SJSA1 (cell line): ENCODE data around the gene ZDHHC1. TPM values are rescaled to one million over a fixed set of nuclear protein-coding genes. Genes with fewer than 3 reads are reported as not detected.

ENCODE experiments used
- DNase-seq, 2 experiments: peaks; one replicate each; pipeline ENCODE4 v3.0.0-alpha.2; 2015 to 2020; ENCODE audit warnings: low spot score in 2 of 2, low read depth in 1 of 2
- H3K27ac ChIP-seq: fragments of 250-450 bp; sonication (Bioruptor Pico); 2 replicates; pipeline ENCODE4 v1.5.1; 2020; ENCODE audit warnings: mild to moderate bottlenecking, moderate library complexity
- H3K27me3 ChIP-seq: fragments of 250-450 bp; sonication (Bioruptor Pico); replicated peaks from 2 replicates; pipeline ENCODE4 v1.5.1; 2020; ENCODE audit warnings: mild to moderate bottlenecking, moderate library complexity
- H3K36me3 ChIP-seq: fragments of 250-450 bp; sonication (Bioruptor Pico); 2 replicates; pipeline ENCODE4 v1.5.1; 2020; ENCODE audit warnings: mild to moderate bottlenecking
- H3K4me1 ChIP-seq: fragments of 250-450 bp; sonication (Bioruptor Pico); replicated peaks from 2 replicates; pipeline ENCODE4 v1.6.1; 2021; ENCODE audit warnings: mild to moderate bottlenecking
- H3K4me3 ChIP-seq: fragments of 250-450 bp; sonication (Bioruptor Pico); 2 replicates; pipeline ENCODE4 v1.5.1; 2020; ENCODE audit warnings: mild to moderate bottlenecking
- H3K9me3 ChIP-seq: fragments of 250-450 bp; sonication (Bioruptor Pico); replicated peaks from 2 replicates; pipeline ENCODE4 v1.5.1; 2020; ENCODE audit warnings: mild to moderate bottlenecking
- total RNA-seq: library from RNA; depleted of rRNA; stranded (reverse); fragments of >200 nt; shearing (Covaris generic); gene quantifications from 2 replicates; pipeline ENCODE4 v1.2.3, GENCODE V29; 2014

Gene ZDHHC1
- total RNA-seq, 1 experiment from 2014 or later, result 4.4 TPM

DNA sequence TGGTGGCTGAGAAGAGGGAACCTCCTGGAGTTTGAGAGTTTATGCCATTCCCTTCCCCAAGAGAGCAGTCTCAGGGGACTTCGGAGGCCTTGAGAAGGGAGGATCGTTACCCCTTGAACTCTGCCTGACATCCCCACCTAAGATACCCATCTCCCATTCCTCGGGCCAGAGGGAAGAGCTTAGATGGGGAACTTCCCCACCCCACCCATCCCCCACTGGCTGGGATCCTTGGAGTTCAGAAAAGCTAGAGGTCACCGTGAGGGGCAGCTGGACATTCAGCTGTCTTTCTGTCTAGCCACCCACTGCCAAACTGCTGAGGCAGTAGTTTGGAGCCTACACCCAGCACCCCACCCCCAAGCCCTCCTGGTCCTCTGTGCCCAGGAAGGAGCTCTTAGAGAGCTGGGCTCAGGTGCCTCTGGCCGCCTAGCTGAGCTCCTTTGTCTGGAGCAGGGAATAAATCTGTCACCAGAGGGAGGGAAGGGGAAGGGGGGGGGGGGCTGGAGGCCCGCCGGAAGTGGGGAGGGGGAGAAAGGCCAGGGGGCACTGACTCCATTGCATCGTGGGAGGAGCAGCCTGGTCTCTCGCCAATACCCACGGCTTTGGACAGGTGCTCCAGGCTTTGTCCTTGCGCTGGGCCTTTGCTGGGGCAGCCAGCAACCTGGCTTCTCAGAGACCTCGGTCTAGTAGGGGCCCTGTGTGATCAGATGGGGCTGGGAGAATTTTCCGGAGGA lies 15.7 kb upstream of the ZDHHC1 start:
- Histone ChIP-seq H3K27me3 (peaks cover 31% of the 10 kb centered on the region), H3K4me1 (peaks cover 18% of the 10 kb centered on the region), H3K27ac (no peak overlapping the region), H3K36me3 (peaks cover 4% of the 10 kb centered on the region), H3K9me3 (no peaks in the 10 kb centered on the region; the same call in 1 of the 2 replicates), H3K4me3 (peak overlapping the region; percentile 32)
- no peak for DNase-seq

DNA sequence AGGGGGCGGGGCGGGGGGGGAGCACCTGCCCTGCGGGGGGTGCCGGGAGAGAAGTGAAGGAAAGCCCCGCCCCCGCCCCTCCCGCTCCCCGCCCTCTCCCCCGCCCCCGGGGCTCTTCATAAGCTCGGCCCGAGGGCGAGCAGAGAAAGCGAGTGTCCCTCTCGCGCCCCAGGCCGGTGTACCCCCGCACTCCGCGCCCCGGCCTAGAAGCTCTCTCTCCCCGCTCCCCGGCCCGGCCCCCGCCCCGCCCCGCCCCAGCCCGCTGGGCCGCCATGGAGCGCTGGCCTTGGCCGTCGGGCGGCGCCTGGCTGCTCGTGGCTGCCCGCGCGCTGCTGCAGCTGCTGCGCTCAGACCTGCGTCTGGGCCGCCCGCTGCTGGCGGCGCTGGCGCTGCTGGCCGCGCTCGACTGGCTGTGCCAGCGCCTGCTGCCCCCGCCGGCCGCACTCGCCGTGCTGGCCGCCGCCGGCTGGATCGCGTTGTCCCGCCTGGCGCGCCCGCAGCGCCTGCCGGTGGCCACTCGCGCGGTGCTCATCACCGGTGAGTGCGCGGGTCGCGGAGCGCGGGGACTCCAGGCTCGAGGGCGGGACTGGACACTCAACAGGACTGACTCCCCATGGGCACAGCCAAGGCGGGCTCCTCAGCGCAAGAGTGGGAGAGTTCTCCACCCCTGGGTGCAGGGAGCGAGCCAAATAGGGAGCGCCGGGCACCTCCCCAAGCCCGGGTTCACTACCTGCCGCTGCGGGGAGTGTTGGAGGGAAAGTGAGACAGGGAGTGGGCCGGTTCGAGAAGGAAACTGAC lies 14.9 kb upstream of the ZDHHC1 start, which contains the start of gene HSD11B2:
Gene HSD11B2 (plus strand): TSS at position 145 of the 798 bp plus-strand sequence. CDS start 128 bp downstream, at position 273.
- DNase-seq, result no peak
- no peak within 1 kb of the TSS for H3K27ac ChIP-seq
- no peaks in the 10 kb centered on the region for H3K36me3 ChIP-seq
- H3K4me3 ChIP-seq, result peak within 1 kb of the TSS; percentile 32
- H3K4me1 ChIP-seq, result peaks cover 18% of the 10 kb centered on the region
- peaks cover 31% of the 10 kb centered on the region for H3K27me3 ChIP-seq
- H3K9me3 ChIP-seq, result no peaks in the 10 kb centered on the region; the same call in 1 of the 2 replicates

- Histone ChIP-seq H3K9me3 (no peaks in the 10 kb centered on the region; the same call in 1 of the 2 replicates), H3K36me3 (no peaks in the 10 kb centered on the region), H3K27me3 (peaks cover 31% of the 10 kb centered on the region), H3K4me1 (peaks cover 18% of the 10 kb centered on the region), H3K27ac (no peak overlapping the region), H3K4me3 (0 out of 2 replicates have a peak overlapping the region, but pooled peaks have one; percentile 13)
- no peak for DNase-seq
Measured at GRCh38 chr16:67430504-67430976, 14.3 kb upstream of the ZDHHC1 start.

GRCh38 chr16:67429799-67430503 lies 13.7 kb upstream of the ZDHHC1 start:
- peaks cover 31% of the 10 kb centered on the region for H3K27me3 ChIP-seq
- H3K9me3 ChIP-seq, result no peaks in the 10 kb centered on the region; the same call in 1 of the 2 replicates
- H3K36me3 ChIP-seq, result no peaks in the 10 kb centered on the region
- no peak overlapping the region for H3K4me3 ChIP-seq
- no peak overlapping the region for H3K27ac ChIP-seq
- DNase-seq, result no peak
- peaks cover 23% of the 10 kb centered on the region for H3K4me1 ChIP-seq

GRCh38 chr16:67429053-67429798 lies 12.9 kb upstream of the ZDHHC1 start:
- Histone ChIP-seq H3K27me3 (peaks cover 31% of the 10 kb centered on the region), H3K36me3 (no peaks in the 10 kb centered on the region), H3K9me3 (no peaks in the 10 kb centered on the region; the same call in 1 of the 2 replicates), H3K4me1 (peaks cover 29% of the 10 kb centered on the region), H3K27ac (no peak overlapping the region), H3K4me3 (no peak overlapping the region)
- DNase-seq, result no peak

DNA sequence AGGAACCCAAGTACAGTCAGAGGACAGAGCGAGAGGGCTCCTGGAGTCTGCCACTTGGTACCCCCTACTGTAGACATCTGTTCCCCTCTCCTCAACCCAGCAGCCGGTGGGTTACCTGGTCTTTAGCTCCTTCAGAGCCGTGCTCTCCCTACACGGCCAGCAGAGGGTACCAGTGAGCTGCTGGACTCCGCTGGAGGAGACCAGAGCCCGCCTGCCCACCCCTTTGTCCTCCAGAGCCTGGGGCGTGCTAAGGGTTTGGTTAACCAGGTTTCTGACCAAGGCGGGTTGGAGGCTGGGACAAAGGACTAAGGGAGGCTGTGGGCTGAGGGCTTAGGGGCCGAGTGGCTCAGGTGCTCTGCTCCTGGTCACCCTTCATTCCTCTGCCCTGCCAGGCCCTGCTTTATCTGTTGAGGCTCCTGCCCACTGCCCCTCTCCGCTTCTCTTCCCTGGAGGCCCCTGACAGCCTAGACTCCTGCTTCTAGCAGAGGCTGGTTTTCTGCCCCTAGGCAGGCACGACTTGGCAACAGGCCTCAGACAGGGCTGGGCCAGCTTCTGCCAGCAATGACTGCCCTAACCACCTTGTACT lies 12.0 kb upstream of the ZDHHC1 start:
- Histone ChIP-seq H3K27ac (no peak overlapping the region), H3K27me3 (peaks cover 31% of the 10 kb centered on the region), H3K36me3 (no peaks in the 10 kb centered on the region), H3K4me3 (no peak overlapping the region), H3K9me3 (no peaks in the 10 kb centered on the region; the same call in 1 of the 2 replicates), H3K4me1 (peaks cover 29% of the 10 kb centered on the region)
- peak; percentile 55 to 79 for DNase-seq

DNA sequence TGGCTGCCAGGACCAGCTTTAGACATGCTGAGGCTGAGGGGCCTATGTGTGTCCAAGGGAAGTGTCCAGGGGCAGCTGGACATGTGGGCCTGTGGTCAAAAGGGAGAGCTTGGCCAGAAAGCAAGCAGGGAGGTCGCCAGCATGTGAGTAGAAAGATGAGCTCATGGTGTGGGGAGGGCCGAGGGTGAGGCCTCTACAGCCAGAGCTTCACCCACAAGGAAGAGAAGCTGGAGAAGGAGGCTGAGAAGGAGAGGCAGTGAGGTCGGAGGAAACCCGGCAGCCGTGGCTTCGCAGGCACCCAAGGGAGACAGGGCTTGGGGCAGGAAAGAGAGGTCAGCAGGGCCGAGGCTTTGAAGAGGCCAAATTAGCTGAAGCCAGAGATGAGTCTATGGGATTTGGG lies 10.7 kb upstream of the ZDHHC1 start:
- no peaks in the 10 kb centered on the region; the same call in 1 of the 2 replicates for H3K9me3 ChIP-seq
- peaks cover 29% of the 10 kb centered on the region for H3K4me1 ChIP-seq
- peaks cover 31% of the 10 kb centered on the region for H3K27me3 ChIP-seq
- no peak overlapping the region for H3K4me3 ChIP-seq
- no peak for DNase-seq
- H3K36me3 ChIP-seq, result no peaks in the 10 kb centered on the region
- H3K27ac ChIP-seq, result no peak overlapping the region

- H3K9me3 ChIP-seq, result no peaks in the 10 kb centered on the region
- H3K36me3 ChIP-seq, result no peaks in the 10 kb centered on the region
- H3K27me3 ChIP-seq, result peaks cover 26% of the 10 kb centered on the region
- no peak overlapping the region for H3K27ac ChIP-seq
- no peak overlapping the region for H3K4me3 ChIP-seq
- DNase-seq, result no peak
- H3K4me1 ChIP-seq, result peaks cover 21% of the 10 kb centered on the region
Measured at GRCh38 chr16:67426022-67426421, 9.7 kb upstream of the ZDHHC1 start.

DNA sequence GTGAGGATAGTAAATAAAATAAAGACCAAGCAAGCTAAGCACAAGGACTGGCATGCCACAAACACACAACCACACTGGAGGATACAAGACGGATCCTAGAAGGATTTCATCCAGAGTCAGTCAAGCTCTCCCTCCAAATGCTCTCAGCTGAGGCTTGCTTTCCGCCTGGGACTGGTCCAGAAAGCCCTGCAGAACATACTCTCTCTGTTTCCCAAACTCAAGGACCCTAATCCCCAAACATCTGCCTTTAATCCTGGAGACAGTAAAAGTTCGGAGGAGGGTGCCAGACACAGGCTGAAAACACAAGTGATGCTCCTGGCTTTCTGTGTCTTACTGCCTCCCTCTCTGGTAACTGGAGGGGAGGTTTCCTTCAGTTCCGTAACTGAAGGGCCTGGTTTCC lies 9.3 kb upstream of the ZDHHC1 start:
- no peak for DNase-seq
- Histone ChIP-seq H3K4me3 (no peak overlapping the region), H3K36me3 (no peaks in the 10 kb centered on the region), H3K9me3 (no peaks in the 10 kb centered on the region), H3K27me3 (peaks cover 25% of the 10 kb centered on the region), H3K4me1 (peaks cover 20% of the 10 kb centered on the region), H3K27ac (no peak overlapping the region)

- Histone ChIP-seq H3K4me3 (no peak overlapping the region), H3K4me1 (peaks cover 16% of the 10 kb centered on the region), H3K9me3 (no peaks in the 10 kb centered on the region), H3K27ac (no peak overlapping the region), H3K27me3 (peaks cover 20% of the 10 kb centered on the region), H3K36me3 (no peaks in the 10 kb centered on the region)
- peak in 1 of 2 experiments; percentile 63 for DNase-seq
Measured at GRCh38 chr16:67425061-67425460, 8.8 kb upstream of the ZDHHC1 start.

GRCh38 chr16:67424261-67424615 lies 8.0 kb upstream of the ZDHHC1 start:
- no peak overlapping the region for H3K27ac ChIP-seq
- peaks cover 16% of the 10 kb centered on the region for H3K4me1 ChIP-seq
- no peak for DNase-seq
- no peaks in the 10 kb centered on the region for H3K9me3 ChIP-seq
- H3K4me3 ChIP-seq, result no peak overlapping the region
- no peaks in the 10 kb centered on the region for H3K36me3 ChIP-seq
- H3K27me3 ChIP-seq, result peaks cover 11% of the 10 kb centered on the region

GRCh38 chr16:67423611-67424260 lies 7.5 kb upstream of the ZDHHC1 start:
- no peak for DNase-seq
- H3K4me3 ChIP-seq, result no peak overlapping the region
- no peak overlapping the region for H3K27ac ChIP-seq
- no peaks in the 10 kb centered on the region for H3K9me3 ChIP-seq
- peaks cover 16% of the 10 kb centered on the region for H3K4me1 ChIP-seq
- H3K27me3 ChIP-seq, result peaks cover 6% of the 10 kb centered on the region
- H3K36me3 ChIP-seq, result no peaks in the 10 kb centered on the region
